ENCODE data around the gene ALLC. TPM values are rescaled to one million over a fixed set of nuclear protein-coding genes. Genes with fewer than 3 reads are reported as not detected.

ALLC gene
- total and polyA plus RNA-seq, 7 donors: not detected

DNA sequence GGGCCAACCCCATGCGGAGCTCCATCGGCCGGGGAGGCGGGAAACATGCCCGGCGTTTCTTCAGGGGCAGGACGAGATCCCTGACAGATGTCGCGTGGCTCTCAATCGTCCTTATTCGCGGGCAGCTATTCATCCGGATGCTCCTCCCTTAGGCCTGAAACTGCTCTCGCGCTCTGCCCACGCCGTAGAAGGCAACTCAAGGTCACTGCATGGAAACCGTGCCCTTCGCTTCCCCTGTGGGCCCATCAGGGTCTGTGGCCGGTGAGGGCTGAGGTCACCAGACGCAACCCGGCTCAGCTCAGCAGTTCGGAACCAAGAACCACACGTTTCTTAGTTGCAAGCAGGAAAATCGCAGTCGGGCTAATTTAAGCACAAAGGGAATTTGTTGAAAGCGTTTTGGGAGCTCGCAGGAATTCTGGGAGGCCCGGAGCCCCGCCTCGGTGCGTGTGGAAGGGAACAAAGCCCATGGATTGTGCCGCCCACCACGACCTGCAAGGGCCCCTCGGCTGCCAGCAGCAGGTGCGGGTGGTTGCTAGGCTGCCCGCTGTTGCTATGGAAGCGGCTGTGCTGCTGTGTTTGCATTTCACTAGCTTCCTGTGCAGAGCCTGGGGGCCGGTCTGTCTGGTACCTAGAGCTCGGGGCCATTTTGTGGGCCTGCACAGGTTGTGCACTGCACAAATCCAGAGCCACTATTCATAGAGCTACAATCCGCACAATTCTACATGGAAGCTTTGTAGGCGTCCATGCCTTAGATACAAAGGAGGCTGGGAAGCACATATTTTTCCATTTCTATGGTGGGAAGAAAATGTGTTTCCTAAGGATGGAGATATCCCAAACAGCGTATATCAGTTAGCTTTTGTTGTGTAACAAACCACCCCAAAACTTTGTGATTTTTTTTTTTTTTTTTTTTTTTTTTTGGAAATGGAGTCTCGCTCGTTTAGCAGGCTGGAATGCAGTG lies 6.0 kb upstream of the ALLC start:
- H3K27me3 ChIP-seq: no peaks in the 10 kb centered on the region
- peak overlapping the region; percentile 74 to 84 (median 79) for H3K27ac ChIP-seq
- H3K36me3 ChIP-seq: no peaks in the 10 kb centered on the region
- TF ChIP-seq POLR2AphosphoS5 (IDR thresholded peaks at IDR 0.05) (no peak), EP300 (IDR thresholded peaks at IDR 0.05) (no peak), POLR2A (IDR thresholded peaks at IDR 0.05) (no peak)
- TF ChIP-seq, protein P1, sequence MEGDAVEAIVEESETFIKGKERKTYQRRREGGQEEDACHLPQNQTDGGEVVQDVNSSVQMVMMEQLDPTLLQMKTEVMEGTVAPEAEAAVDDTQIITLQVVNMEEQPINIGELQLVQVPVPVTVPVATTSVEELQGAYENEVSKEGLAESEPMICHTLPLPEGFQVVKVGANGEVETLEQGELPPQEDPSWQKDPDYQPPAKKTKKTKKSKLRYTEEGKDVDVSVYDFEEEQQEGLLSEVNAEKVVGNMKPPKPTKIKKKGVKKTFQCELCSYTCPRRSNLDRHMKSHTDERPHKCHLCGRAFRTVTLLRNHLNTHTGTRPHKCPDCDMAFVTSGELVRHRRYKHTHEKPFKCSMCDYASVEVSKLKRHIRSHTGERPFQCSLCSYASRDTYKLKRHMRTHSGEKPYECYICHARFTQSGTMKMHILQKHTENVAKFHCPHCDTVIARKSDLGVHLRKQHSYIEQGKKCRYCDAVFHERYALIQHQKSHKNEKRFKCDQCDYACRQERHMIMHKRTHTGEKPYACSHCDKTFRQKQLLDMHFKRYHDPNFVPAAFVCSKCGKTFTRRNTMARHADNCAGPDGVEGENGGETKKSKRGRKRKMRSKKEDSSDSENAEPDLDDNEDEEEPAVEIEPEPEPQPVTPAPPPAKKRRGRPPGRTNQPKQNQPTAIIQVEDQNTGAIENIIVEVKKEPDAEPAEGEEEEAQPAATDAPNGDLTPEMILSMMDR (IDR thresholded peaks at IDR 0.05): no peak
- intact Hi-C loops (cut with DNase I): loop anchor here (2.0 to 5.0 kb wide), 4 partner anchors 95 to 350 kb away; partner anchors contain the start of genes EIPR1, RNASEH1 and TRAPPC12
- peak overlapping the region in 3 of 4 donors; percentile 28 to 42 (median 41) for H3K4me3 ChIP-seq
- H3K9me3 ChIP-seq: no peaks in the 10 kb centered on the region
- peaks cover 0 to 19% (median 14%) of the 10 kb centered on the region in 4 donors for H3K4me1 ChIP-seq
- no peak for DNase-seq
- 13 to 16% methylated on average over 45 of the region's 45 CpGs for WGBS, 2 donors

- Histone ChIP-seq H3K27me3 (no peaks in the 10 kb centered on the region), H3K27ac (no peak overlapping the region), H3K9me3 (no peaks in the 10 kb centered on the region), H3K36me3 (no peaks in the 10 kb centered on the region), H3K4me1 (peaks cover 0 to 19% (median 14%) of the 10 kb centered on the region in 4 donors), H3K4me3 (no peak overlapping the region)
- TF ChIP-seq POLR2A (IDR thresholded peaks at IDR 0.05): no peak
- TF ChIP-seq, protein P1 (IDR thresholded peaks at IDR 0.05): no peak
- no peak for TF ChIP-seq EP300 (IDR thresholded peaks at IDR 0.05)
- TF ChIP-seq POLR2AphosphoS5 (IDR thresholded peaks at IDR 0.05): no peak
- DNase-seq: no peak
- WGBS, 2 donors: 92 to 96% methylated on average over 9 of the region's 9 CpGs
- intact Hi-C loops (cut with DNase I): loop anchor here (5.0 kb wide), 3 partner anchors 96 to 351 kb away; partner anchors contain the start of genes EIPR1, RNASEH1 and TRAPPC12
These were observed 4.9 kb upstream of the ALLC start for GRCh38 chr2:3652896-3653625.

- intact Hi-C loops (cut with DNase I): loop anchor here (5.0 kb wide), 3 partner anchors 97 to 352 kb away; partner anchors contain the start of genes EIPR1, RNASEH1 and TRAPPC12
- 87 to 89% methylated on average over 10 of the region's 10 CpGs for WGBS, 2 donors
- TF ChIP-seq POLR2A (IDR thresholded peaks at IDR 0.05) (no peak), EP300 (IDR thresholded peaks at IDR 0.05) (no peak), POLR2AphosphoS5 (IDR thresholded peaks at IDR 0.05) (no peak)
- TF ChIP-seq, protein P1 (IDR thresholded peaks at IDR 0.05): no peak
These were observed 4.0 kb upstream of the ALLC start for GRCh38 chr2:3654011-3654410.

DNA sequence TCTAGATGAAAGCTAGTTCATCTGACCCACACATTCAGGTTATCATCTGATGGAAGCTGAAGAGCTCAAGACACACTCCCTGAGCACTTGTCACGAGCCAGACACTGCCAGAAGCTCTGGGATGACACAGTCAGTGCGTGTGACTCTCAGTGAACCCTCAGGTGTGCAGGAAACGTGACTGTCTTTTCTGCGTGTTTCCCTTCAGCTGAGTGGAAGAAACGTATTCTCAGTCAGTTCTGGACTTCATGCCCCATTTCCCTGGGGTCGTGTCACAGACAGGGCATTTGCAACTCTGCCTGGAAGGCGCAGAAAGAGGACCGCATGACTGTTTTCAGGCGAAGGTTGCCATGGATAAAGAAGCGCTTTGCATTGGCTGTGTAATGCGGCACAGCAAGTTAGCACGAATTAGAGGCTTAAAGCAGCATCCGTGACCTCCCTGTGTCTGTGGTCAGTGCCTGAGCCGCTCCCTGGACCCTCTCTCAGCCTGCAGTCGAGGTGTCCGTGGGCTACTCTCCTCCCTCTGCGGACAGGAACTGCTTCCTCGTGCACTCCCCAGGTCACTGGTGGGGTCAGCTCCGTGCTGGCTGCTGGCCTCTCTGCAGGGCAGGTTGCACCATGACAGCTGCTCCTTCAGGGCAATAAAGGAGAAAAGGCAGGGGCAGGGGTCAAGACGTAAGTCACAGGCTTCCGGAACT lies 3.3 kb upstream of the ALLC start:
- Histone ChIP-seq H3K4me1 (peaks cover 0 to 19% (median 14%) of the 10 kb centered on the region in 4 donors), H3K27me3 (no peaks in the 10 kb centered on the region), H3K27ac (no peak overlapping the region), H3K9me3 (no peaks in the 10 kb centered on the region), H3K4me3 (no peak overlapping the region), H3K36me3 (no peaks in the 10 kb centered on the region)
- WGBS, 2 donors: 64 to 79% methylated on average over 21 of the region's 21 CpGs
- TF ChIP-seq EP300 (IDR thresholded peaks at IDR 0.05): no peak
- TF ChIP-seq, protein P1 (IDR thresholded peaks at IDR 0.05): no peak
- no peak for TF ChIP-seq POLR2A (IDR thresholded peaks at IDR 0.05)
- no peak for TF ChIP-seq POLR2AphosphoS5 (IDR thresholded peaks at IDR 0.05)
- intact Hi-C loops (cut with DNase I): loop anchor here (5.0 kb wide), 3 partner anchors 97 to 352 kb away; partner anchors contain the start of genes EIPR1, RNASEH1 and TRAPPC12
- no peak for DNase-seq

More at GRCh38 chr2:3654011-3654410, 4.0 kb upstream of the ALLC start:
- Histone ChIP-seq H3K36me3 (no peaks in the 10 kb centered on the region), H3K27me3 (no peaks in the 10 kb centered on the region), H3K27ac (no peak overlapping the region), H3K9me3 (no peaks in the 10 kb centered on the region), H3K4me1 (peaks cover 0 to 19% (median 14%) of the 10 kb centered on the region in 4 donors), H3K4me3 (no peak overlapping the region)
- DNase-seq: no peak
